Activated T-cell treated with anti-CD3 and anti-CD28 coated beads for 48 hours (primary cell): ENCODE measurements around the gene WNT8A.
"Not testable (repeated sequence)": the region's sequence is repeated elsewhere in the genome, so short reads cannot be mapped to it uniquely, and the experiment has no call there.

ENCODE experiments used
- DNase-seq: peaks from one replicate; pipeline ENCODE4 v3.0.0-alpha.2; 2020; ENCODE audit warnings: low read depth

The WNT8A gene, protein sequence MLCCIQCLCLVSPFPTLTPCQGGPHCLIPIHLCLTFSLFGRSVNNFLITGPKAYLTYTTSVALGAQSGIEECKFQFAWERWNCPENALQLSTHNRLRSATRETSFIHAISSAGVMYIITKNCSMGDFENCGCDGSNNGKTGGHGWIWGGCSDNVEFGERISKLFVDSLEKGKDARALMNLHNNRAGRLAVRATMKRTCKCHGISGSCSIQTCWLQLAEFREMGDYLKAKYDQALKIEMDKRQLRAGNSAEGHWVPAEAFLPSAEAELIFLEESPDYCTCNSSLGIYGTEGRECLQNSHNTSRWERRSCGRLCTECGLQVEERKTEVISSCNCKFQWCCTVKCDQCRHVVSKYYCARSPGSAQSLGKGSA

DNA sequence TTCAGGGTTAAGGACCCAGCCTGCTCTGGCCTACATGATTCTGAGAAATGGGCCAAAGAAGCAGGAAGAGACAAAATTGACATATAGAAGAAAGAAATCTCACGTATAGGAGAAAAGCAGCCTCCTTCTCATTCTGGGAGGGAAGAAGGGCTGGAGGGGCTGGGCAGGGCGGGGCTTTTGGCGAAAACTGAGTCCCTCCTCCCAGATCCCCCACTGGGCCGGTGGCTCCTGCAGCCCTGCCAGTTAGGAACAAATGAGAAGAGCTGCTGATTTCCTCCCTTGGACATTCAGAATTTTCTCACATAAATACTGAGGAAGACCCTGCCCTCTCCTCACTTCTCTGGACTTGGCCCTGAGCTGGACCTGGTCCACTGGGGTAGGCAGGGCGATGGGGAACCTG lies at the start of gene WNT8A:
WNT8A (plus strand) TSS at position 332 of the 400 bp plus-strand sequence. CDS start 95 bp downstream, outside the sequence.
- no peak for DNase-seq

DNA sequence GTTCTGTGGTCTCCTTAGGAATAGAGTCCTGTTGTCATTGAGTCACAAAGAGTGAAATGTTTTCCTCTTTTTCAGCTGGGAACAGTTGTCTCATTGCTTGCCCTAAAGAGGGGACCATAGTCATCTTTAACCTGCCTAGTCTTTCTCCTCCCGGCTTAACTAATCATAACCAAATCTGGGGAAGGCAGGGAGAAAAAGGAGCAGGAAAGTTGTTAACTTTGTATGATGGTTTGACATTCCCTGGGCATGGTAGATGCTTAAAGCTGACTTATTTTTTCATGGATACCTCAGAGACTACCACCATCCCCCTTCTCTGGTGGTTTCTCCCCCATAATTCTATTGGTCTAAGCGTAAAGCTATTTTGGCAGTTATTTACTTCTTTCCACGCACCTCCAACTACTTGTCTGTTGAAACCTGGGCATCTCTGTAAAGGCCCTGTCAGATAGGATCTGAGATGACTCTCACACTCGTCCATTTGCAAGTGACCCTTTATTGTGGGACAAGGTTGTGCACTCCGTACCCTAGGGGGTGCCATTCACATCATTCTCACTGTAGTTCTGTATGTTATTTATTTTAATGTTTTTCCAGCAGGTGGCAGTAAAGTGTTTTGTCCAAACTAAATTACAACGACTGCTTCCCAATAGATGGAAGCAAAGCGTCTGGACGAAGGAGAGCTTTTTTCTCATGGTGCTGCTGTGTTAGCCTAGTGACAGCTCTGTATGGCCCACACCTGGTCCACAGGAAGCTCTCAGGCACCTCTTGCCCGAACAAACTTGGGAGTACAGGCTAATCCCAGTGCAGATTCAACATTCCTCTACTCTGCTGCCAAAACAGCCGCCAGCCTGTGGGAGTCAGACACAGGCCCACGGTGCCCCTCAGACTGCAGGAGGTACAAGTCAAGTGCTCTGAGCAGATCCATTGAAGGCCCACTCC lies 48.0 kb upstream of the WNT8A start:
- peak; percentile 27 for DNase-seq

DNA sequence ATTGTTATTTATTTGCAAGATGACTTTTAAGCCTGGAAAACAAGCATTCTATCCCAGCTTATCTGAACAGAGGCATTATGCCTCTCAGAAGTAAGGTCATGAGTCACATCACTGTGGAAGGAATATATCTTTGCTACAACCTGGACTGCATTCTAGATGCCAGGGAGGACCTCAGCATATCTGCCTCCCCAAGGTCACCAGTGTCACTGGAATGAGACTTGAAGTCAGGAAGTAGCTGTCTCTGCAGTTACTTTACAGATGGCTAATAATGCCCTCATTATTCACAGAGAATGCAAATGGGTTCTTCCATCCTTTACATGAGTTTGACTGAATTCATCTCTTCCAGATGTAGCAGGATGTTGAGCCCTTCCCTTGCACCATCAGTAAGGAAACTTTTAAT lies 46.6 kb upstream of the WNT8A start:
- no peak for DNase-seq

DNA sequence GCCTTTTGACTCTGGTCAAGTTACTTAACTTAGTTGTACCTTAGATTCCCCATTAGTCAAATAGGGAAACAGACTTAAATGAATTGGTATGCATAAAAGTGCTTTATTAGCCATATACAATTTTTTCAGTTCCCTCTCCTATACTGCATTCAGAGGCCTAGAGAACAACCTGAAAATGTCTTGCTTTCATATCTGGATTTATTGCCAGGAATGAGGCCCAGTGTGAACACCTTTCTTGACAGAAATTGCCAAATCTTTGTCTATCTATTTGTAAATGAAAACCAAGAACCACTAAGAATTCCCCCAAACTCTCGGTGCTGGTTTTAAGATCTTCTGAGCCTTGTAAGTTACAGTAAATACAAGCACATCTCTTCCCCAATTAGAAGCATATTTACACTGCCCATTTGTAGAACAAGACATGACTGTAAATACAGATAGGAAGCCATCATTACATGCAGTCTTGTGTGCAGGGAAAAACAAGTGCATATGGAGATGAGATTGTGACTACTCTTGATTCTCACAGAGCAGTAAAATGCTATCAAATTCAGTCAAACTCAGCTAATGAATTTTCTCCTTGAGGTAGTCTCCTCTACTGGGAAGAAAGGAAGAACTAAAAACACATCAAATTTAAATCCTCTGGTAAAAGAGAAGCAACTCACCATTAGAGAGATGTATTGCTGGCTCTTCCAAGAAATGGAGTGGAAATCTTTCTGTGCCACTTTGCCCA lies 45.8 kb upstream of the WNT8A start:
- no peak for DNase-seq

DNA sequence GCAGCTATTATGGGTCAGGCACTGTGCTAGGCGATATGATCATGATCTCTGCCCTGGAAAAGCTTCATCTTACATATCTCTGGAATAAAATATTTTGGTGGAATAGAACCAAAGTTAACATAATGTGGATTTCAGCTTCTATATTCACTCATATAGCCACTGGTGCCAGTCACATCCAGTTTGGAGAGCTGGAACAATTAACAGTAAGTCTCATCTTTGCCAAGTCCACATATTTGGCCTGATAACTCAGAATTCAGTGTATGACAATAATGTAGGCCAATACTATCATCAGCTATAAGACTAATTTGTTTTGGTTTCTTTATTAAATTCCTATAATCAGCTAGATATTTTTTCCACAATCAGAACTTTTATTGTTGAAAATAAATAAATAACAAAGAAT lies 45.0 kb upstream of the WNT8A start:
- DNase-seq, result no peak

DNA sequence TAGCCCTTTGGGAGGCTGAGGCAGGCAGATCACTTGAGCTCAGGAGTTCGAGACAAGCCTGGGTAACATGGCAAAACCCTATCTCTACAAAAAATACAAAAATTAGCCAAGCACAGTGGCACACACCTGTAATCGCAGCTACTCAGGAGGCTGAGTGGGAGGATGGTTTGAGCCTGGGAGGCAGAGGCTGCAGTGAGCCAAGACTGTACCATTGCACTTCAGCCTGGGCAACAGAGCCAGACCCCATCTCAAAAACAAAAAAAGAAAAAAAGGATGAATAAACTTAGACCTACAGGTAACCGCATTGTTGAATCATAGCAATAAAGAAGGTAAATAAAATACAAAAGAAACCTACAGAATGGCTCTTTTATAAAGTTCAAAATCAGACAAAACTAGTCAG lies 38.5 kb upstream of the WNT8A start:
- not testable (repeated sequence) for DNase-seq

DNA sequence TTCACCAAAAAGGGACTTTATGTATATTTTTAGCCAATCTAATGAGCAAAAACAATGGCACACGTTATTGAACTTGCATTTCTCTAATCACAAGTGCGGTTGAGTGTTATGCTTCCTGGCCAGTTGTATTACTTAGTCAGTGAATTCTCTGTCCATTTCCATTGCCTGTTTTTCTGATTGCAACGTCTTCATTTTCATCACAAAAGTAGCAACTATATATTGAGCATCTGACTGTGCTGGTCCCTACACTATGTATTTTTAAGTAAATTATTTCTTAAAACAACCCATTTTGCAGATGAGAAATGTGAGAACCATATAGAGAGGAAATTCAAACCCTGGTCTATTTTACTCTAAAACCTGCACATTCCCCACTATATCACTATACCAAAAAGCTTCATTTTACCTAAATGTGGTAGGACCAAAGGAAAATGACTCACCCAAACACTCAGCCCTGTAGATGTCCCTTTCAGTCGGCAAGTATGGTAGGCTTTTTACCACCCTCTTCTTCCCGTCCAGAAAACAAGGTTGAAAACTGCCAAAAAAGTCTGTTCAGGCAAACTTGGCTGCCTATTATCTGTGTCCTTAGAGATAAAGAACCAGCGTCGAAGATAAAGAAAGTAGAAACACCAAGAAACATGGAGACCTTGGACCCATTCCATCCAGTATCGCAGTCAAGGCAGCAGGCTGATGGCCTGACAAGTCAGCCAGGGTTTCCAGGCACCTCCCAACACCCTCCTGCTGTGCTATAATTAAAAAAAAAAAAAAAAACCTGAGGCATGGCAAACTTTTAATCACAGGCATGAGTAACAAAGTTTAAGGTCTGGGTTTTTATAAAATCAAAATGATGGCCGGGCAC lies 32.2 kb upstream of the WNT8A start:
- no peak for DNase-seq

DNA sequence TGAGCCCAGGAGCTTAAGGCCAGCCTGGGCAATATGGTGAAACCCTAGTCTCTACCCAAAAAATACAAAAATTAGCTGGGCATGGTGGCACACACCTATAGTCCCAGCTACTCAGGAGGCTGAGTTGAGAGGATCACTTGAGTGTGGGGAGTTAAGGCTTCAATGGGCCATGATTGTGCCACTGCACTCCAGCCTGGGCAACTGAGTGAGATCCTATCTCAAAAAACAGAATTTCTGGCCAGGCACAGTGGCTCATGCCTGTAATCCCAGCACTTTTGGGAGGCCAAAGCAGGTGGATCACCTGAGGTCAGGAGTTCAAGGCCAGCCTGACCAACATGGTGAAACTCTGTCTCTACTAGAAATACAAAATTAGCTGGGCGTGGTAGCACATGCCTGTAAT lies 31.1 kb upstream of the WNT8A start:
- not testable (repeated sequence) for DNase-seq

DNA sequence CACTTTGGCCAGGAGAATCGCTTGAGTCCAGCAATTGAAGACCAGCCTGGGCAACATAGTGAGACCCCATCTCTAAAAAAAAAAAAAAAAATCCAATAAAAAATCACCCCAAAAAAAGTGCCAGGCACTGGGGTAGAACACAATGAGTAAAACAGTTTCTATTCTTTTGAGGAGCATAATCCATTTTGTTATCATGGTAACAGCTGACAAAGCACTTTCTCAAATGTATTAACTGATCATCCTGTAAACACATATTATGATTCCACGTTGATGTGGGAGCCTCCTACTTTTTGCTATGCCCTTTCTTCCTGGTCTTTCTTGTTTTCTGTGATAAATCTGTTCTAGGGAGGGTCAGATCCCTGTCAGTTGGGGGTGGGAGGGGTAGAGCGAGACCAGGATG lies 30.3 kb upstream of the WNT8A start:
- DNase-seq, result no peak

DNA sequence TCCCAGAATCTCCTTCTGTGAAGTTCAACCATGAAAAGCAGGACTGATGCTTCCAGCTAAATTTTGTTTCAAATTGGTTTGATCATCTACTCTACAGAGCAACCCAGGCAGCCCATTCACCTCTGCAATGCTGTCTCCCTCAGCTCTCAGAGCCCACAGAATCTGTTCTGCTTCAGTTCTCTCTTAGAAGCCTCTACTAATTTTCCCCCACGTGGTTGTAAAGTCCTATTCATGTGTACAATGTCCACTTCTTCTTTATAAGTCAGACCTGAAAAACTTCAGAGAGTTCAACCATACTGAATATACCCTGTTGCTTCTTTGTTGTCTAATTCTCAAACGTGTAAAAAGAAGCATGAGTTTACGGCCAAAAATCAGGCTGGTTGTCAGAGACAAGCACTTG lies 29.6 kb upstream of the WNT8A start:
- DNase-seq, result no peak

DNA sequence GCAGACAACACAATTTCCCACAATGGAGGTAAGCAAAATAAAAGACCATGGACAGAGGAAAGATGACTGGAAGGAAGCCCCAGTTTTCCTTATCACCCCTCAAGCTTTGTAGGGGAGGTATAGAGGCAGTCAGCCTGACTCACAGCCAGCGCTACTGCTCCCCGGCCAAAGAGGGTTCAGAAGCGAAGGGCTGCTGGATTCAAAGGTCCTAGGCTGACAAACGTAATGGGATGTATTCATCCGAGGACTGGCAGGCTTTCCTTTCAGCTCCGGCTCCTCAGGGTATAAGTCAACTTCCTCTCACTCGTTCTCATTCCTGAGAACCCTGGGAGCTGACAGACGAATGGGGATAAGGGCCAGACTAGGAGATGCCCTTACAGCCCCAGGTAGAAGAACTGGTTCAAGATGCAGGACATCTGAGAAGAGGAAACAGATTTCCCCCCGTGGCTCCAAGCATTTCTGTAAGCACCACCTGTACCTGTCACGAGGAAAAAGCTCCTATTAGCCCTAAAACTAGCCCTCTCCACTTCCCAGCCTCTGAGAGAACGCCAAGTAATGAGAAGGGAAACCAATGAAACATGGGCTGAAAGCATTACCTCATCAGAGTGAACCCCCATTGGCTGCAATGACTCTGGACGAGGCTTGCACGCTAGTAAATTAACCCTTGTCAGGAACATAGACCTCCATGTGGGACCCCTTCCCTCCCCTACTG lies 28.8 kb upstream of the WNT8A start:
- no peak for DNase-seq

DNA sequence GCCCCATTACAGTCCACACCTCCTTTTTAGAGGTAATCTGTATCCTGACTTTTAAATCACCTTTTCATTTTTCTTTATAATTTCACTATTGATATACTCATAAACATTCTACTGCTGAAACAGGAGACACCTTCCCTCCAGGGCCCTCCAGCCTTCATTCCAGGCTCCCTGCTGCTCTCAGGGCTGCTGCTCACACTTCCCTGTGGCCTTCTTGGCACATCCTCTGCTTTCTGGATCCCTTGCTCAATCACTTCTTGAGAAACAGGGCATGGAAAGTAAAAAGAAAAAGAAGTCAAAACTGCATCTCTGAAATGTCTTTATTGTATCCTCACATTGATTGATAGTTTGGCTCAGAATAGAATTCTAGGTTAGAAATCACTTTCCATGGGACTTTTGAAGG lies 19.3 kb upstream of the WNT8A start:
- no peak for DNase-seq

DNA sequence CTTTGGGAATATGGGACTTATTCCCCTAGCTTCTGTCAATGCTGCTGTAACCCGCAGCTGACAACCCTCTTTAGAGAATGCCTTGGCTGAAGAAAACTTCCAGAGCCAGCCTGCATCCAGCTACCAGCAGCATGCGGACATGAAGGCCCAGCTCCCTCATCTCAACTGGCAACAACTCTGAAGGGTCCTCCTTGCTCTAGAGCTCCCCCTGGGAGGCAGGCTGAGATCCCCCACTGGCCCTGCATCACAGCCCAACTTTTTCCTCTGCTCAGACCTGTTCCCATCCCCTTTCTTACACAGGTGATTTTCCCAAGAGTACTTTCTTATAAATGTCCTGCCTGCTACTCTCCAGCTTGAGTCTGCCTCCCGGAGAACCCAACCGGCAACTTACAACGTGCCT lies 18.7 kb upstream of the WNT8A start:
- peak; percentile 10 for DNase-seq

DNA sequence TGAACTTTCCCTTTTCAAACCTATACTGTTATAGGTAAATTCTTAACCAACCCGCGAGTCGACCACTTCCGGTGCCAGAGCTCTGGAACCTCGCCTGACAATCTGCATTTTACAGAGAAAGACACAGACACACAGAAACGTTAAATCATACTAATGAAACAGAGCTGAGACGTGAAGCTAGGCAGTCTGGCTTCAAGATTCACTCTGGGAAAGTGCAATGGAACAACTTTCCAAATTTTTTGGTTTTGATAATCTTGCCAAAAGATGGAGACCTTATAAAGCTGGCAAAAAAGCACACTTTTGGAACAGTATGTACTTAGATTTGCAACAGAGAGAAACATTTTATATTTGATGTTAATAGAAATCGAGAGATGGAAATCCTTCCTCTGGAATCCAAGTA lies 15.9 kb upstream of the WNT8A start:
- no peak for DNase-seq

DNA sequence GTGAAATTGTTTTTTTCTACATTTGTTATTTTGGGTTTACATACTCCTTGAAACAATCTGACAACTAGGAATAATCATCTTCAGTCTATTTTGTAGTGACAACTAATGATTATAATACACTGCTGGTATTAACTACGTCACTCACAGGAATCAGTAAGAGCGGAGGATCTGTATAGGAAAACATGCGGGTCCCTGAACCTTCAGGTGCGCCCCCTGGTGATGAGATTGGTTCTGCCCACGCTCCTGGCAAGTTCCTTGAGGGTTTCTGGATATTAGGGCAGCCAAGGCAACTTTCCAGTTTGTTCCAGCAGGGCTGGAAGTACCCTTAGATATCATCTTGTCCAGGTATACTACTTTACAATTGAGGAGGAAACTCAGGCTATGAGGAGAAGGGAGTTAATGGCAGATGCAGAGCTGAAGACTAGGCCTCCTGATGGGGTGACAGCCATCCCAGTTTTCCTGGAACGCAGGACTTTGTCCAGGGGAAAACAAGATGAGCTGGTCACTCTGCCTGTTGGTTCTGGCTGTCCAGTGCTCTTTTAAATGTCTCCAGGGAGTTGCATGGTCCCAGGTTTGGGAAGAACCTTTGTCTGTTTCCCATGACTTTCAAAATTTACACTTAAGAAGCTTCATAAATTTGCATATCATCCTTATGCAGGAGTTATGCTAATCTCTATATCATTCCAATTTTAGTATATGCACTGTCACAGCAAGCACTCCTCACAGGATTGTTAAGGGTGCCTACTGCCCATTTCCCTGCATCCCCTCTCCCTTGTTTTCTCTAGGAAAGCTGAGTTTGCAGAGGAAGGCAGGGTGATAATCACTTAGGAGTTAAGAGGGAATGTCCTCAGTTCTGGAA lies 14.9 kb upstream of the WNT8A start:
- peak; percentile 62 for DNase-seq

DNA sequence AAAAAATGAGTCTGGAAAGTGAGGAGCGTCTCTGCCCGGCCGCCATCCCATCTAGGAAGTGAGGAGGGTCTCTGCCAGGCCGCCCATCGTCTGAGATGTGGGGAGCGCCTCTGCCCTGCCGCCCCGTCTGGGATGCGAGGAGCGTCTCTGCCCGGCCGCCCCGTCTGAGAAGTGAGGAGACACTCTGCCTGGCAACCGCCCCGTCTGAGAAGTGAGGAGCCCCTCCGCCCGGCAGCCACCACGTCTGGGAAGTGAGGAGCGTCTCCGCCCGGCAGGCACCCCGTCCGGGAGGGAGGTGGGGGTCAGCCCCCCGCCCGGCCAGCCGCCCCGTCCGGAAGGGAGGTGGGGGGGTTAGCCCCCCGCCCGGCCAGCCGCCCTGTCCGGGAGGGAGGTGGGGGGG lies 13.8 kb upstream of the WNT8A start:
- not testable (repeated sequence) for DNase-seq

DNA sequence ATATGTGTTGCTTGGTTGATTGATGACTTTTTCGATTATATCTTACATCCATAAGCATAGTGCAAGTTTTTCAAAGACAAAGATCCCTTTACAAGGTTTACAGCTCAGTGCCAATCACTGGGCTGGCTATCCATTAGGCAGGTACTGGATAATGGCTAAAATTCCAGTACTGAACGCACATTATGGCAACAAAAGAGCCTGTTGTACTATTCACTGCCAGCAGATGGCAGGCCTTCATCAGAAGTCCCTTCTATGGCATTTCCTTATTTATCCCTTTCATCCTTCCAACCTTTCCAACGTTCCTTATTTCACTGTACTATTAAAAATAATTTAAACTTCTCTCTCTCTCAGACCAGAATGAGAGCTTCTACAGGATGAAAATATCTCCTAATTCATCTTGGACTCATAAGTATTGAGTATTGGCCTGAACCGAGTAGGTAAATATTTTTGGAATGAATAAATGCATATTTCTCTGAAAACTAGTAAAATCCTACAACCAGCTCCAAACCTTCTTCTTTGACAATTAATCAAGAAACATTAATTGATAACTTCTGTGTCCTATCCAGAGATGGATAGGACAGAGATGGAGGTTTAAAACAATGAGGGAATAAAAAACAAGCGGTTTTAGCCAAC lies 6.7 kb upstream of the WNT8A start:
- DNase-seq, result peak; percentile 11

DNA sequence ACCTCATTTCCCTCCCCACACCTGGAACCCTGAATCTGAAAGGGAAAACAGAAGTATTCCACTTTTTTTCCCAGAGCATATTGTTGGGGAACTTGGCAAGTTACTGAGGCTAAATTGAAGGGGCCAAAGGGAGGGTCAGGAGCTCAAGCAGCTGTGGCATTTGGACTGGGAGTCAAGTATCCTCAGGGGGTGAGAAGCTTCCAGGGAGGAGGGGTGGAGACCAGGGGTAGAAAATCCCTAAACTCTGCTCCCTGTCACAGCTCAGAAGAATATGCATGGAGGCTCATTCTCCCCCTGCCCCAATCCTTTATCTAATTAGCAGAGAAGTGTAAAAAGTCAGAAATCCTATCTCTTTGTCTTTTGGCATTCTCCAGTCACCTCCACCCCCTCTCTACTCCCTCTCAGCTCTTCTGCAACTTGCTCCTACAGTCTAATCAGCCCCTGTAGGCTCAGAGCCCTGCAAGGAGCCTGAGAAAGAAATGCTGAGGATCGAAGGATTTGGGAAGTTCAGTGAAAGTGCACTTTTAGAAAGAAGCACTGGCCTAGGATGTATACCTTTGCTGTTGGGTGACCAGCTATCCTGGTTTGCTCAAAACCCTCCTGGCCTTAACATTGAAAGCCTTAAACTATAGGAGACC lies 5.7 kb upstream of the WNT8A start:
- no peak for DNase-seq

DNA sequence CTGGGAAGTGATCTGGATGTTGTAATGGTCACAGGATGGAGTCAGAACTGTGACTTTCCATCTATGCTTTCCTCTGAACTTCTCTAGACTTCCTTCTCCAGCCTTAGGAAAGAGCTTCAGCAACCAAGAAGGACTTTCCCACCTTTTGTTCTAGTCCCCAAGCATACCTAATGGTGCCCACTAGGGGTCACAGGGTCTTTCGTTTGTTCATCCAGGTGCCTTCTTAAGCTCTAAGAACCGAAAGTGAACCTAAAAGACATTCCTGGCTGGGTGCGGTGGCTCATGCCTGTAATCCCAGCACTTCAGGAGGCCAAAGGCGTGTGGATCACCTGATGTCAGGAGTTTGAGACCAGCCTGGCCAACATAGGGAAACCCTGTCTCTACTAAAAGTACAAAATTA lies 1.8 kb upstream of the WNT8A start:
- DNase-seq, result no peak
